Hematopoietic multipotent progenitor cell treated with erythropoietin and hydrocortisone succinate and interleukin-3 and kit ligand, for 15 days (in vitro differentiated cells): ENCODE measurements around the gene FGFBP1.

Source experiments
- DNase-seq: peaks from one replicate; pipeline ENCODE4 v3.0.0-alpha.2; 2015; ENCODE audit warnings: low spot score

Gene FGFBP1

DNA sequence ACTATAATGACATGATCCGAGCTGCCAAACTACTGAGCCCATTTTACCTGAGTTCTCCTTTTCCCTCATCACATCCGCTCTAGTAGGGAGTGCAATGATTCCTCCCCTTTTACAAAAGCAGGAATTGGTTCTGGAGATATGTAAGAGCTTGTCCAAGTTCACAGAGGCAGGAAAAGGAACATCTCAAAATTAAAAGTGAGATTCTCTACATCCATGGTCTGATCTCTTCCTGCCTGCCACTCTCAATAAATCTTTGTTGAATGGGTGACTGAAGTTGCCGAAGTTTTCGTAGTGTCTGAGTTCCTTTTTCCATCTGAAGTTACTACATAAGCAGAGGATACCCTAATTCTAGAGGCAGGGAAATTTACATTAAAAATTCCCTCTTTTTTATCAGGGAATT lies at the start of gene FGFBP1:
Gene FGFBP1 (minus strand): TSS at position 101 of the 400 bp plus-strand sequence. CDS start 2,108 bp downstream, outside the sequence.
- DNase-seq = no peak

DNA sequence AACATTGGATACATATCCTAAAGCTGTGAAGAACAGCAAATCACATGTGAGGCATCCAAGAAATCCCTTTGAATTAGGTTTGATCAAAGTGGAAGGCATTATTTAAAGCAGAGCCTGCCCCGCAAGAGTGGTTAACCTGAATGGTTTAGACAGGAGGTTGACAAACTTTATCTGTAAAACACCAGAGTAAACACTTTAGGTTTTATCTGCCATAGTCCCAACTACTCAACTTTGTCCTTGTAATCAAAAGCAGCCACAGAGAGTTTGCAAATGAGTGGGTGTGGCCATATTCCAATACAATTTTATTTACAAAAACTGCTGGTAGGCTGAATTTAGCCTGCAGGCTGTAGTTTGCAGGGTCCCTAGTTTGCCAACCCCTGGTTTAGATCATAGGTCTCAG lies 49.7 kb upstream of the FGFBP1 start:
- no peak for DNase-seq

DNA sequence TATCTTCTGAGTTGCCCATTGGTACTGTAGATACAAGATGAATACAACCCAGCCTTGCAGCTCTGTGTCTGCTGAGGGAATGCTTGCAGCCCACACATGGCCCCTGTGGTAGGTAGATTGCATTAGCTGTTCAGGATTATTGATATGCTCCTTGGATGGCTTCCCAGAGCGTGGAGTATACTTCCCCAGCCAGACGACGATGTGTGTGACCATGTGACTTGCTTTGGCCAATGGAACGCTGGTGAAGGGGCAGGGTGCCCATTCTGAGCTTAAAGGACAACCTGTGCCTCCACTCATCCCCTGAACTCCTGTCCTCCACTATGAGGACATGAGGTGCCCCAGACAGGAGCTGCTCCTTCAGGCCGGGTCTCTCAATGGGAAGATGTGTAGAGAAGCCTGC lies 48.4 kb upstream of the FGFBP1 start:
- no peak for DNase-seq

DNA sequence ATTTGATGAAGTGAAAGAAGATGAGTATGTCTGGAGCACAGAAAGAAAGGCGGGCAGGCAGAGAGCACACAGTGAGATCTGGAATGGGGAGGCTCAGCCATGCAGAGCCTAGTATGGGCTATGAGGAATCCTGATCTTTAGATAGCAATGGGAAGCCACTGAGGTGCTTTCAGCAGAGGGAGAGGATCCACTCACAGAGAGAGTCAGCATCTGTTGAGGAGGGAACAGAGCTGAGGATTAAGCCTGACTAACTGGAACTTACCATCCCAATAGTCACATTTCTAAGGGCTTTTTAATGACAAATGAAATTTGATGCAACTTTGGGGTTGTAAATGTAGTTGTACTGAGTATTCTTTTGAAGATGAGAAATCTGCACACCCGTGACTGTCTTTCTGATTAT lies 45.1 kb upstream of the FGFBP1 start:
- no peak for DNase-seq

DNA sequence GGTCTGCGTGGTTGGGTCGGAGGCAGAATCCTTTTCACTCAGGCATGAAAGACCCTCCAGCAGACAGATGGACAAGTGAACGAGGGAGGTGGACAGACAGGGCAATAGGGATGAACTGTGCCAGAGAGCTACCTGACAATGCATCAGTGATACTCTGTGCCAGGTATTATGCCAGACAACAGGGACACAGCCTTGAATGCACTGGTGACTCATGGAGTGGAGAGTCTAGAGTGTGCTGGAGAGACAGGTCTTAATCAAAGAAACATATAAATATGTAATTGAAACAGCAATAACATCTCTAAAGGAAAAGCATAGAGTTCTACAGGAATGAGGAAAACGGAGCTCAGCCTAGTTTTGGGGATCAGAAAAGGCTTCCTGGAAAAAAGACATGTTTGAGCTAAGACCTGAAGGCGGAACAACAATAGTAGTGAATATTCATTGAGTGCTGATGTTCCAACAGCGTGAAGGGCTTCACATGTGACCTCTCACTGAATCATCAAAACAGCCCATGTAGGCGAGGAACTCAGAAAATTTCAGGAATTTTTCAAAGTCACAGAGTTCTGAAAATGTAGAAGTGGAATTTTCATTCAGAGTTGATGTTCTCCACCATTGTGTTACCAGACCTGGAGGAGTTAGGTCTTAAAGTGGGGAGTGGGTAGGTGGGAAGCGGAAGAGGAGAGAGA lies 44.4 kb upstream of the FGFBP1 start:
- no peak for DNase-seq

DNA sequence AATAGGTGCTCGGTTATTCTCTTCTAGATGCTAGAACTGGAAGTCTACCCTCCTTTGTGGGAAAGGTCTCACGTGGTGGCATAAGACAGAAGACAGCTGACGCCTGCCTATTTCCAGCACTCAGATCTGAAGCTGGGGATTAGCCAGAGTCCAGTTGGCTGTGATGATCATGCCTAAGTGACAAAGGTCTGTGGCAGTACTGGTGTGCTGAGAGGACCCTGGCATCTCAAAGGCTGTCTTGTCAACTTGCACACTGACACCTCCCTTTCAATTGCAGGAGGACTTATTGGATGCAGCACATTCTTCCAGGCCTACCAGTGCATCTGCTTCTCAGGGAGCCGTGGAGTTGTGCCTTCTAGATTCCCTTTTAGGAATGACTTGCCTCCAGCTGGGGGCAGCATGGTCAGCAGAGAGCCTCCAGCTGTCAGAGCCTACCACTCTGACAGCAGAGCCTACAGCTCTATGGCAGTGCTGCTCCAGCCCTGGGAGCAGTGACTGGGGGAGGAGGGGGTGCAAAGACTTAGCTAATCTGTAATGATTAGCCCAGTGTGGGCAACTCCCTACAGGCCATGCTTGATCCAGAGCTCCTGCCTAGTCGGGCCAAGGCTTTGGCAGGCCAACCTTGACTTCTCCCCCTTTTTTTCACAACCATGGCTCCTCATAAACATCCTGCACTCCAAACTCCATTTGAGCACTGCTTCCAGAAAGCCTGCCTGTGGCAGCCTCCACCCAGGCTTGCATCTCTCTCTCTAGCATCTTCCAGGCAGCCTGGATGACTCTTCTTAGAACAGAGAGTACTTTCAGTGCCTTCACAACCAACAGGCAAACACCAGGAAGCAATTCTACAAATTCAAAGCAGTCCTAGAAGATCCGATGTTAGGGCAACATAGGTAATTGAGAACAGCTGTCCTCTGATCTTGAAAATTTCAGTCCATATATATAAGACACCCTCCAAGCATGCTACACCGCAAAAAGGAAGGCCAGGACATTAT lies 38.2 kb upstream of the FGFBP1 start:
- no peak for DNase-seq

DNA sequence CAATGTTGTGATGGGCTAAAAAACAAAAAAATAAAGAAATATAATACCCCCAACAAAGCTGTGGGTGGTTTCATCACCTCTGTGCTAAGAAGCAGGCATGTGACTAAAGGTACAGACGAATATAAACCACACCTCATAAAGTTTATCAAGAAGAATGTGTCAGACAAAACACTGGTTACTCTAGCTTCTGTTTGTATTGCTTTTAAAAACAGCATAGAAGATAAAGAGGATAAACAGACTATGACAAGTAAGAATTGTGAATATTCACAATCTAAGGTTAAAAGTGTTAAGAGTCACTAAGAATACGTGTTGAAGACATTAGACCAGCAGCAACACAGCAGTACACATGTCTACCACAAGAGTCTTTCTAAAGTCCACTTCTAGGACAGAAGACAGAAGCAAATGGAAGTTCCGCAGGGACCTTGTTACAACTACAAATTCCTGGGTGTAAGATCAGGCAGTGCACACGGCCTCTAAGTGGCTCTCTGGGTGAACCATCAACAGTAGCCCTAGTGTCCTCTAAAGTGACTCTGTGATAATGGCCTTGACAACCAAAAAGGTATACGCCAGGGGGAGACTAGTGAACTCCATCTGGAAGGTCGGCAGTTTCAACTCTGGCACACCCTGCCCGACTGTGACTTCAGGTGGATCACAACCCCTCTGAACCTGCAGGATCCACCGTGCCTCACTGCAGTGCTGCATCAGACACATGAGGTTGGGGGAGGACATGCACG lies 32.7 kb upstream of the FGFBP1 start:
- no peak for DNase-seq

DNA sequence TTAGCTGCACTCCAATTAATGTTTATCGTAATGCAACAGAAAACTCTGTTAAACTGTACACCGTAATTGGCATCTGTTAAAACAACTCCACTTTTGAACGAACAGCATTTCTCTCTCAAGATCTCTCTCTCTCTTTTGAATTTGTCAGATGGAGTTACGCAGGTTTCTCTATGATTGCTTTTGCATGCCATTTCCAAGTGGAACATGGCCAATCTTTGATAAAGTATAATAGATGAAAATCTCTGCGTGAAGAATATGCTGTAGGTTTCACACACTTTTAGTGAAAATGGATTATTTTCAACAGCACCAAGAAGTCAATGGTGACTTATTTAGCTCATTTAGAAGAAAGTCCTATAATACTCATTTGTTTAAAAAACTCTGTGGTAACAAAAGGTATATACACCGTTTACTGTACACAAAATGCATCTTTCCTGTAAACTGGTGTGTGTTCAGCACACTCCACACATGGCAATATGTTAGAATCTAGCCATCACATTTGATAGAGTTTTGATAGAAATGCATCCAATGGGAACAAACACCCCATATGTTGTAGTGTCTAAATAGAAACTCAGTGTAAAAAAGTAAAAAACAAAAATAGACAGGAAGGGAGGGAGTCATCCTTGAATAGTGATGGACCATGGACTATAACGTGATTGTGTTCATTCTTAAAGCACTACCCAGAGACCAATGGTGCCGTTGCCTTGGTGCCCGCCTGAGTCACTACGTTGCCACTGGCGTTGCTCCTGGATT lies 30.2 kb upstream of the FGFBP1 start:
- DNase-seq = no peak

DNA sequence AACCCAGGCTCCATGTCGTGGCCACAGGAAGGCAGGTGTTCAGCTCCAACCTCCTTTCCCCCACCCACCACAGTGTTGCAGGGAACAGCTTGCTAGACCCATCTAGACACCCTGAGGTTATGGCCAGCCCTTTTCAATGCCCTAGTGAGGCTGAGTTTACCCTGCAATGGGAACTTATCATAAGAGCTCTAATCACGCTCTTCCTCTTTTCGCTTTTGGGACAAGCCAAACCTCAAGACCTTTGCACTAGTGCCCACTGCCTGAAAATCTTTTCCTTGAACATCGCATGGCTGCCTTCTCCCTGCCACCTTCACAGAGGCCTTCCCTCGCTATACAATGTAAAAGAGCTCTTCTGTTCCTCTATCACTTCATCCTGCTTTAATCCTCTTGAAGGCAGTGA lies 26.8 kb upstream of the FGFBP1 start:
- no peak for DNase-seq

DNA sequence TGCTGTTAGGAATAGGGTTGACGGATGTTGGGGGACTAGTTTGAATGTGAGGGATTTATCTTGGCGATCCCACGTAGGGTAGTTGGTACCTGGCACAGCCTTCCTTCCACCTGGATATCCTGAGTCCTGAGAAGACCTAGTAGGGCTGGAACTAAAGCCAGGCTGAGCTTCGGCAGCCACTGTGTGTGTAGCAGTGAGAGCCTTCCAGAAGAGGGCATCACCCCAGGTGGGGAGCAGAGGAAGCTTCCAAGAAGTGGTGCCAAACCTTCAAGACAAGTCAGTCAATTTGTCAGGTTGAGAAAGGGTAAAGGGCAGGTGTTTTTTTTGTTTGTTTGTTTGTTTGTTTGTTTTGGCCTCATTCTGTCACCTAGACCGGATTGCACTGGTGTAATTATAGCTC lies 25.6 kb upstream of the FGFBP1 start:
- DNase-seq = no peak

DNA sequence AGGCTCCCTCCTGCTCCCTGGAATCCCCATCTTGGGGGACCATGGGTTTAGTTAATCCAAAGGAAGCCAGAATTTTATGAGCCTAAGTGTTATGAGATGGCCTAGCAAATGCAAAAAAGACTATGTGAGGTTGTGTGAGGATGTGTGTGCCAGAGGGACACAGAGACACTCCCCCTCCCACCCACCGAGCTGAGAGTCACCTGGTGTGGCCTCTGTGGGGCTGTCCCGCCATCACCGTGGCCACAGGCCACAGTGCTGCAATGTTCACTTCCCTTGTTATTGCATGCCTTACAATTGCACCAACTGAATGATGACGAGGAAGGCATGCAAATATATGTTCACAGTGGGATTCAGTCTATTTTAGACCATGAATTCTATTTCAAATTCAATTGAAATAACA lies 25.0 kb upstream of the FGFBP1 start:
- DNase-seq = no peak

DNA sequence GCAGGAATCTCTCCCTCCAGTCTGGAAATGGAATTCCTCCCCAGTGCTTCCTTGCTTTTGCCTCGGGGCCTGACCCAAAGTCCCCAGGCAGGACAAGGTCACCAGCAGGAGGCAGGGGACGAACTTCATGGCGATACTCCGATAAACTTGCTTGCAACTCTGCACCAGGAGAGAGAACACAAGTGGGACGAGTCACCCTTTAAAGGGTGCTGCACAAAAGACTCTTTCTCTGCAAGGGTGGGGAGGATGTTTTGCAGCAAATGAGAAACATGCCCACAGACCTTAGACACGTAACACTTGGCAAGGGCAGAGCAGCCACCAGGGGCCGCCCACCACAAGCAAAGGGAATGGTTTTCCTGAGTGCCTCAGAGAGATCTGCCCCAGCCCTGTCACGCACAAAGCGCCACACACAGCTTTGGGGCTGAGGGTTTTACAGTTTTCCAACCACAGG lies 24.5 kb upstream of the FGFBP1 start, which contains the start of gene FGFBP2:
Gene FGFBP2 (minus strand): TSS at position 175 of the 451 bp plus-strand sequence. CDS start 46 bp downstream, at position 129.
- no peak for DNase-seq

DNA sequence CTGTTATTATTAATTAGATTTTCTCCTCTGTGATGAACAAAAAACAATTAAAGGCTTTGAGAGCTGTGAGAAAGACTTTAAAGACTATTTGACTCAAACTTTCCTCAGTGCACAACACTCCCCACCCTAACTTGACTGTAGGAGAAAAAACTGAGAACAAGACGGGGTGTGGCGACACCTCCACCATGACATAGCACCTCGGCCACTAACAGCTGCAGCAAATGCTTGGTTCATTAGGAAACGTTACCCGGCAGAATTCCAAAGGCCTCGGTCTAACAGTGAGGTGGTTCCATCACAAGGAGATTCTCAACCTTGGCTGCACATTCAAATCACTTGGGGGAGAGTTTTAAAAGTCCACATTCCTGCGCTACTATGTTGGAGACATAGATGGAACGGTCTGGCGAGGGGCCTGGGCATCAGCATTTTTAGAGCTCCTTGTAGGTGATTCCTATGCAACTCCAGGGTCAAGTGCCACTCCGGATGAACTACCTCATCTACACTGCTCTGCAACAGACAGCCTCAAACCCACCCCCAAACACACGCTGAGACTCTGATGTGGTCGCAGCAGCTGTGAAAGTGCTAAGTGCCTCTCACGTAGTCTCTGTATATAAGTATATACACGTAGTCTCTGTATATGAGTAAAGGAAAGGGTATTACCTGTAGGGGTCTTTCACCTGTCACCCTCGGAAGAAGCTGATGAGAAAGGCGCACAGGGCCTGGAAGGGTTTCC lies 23.4 kb upstream of the FGFBP1 start:
- no peak for DNase-seq

DNA sequence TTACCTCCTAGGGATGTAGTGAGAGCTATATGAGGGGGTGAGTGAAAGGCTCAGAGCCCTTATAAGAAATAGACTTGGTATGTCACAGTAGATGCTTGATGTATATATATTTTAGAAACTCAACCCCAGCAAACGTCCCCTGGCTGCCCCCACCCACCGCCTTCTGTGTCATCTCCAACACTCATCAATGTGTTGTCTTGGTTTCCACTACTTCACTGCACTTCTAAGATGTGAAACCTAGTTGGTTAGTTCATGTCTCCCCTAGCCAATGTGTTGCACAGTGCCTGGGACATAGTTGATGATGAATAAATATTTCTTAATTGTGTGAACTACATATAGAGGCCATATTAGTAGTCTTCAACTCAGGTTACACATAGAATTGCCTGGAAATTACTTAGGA lies 20.0 kb upstream of the FGFBP1 start:
- no peak for DNase-seq

DNA sequence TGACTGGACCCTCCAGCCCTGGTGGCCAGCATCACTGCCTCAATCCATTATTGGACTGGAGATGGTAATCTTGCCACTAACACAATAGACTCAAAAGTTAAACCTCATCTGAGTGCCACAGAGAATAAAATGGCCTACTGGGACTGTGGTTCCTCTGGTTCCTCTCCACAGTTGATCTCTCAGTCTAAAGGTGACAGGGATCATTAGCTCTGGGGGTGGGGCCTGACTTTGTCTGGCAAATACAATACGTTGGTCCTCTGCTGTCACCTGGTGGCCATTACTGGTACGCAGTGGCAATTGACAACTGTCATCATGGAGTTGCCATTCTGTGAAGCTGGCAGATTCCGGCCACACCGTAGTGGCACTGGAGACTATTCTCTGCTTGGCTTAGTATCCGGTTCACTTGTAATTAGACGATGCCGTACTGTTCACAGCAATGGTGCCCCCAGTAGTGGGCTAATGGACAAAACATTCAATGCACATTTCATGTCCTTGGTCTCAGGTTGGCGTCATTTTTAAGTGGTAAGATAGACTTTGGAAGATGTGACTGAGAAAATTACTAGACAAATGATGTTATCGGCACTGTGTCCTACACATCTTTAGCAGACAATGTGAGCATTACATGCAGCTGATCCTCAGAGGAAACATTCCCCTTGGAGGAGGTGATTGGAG lies 17.8 kb upstream of the FGFBP1 start:
- peak; percentile 23 for DNase-seq

DNA sequence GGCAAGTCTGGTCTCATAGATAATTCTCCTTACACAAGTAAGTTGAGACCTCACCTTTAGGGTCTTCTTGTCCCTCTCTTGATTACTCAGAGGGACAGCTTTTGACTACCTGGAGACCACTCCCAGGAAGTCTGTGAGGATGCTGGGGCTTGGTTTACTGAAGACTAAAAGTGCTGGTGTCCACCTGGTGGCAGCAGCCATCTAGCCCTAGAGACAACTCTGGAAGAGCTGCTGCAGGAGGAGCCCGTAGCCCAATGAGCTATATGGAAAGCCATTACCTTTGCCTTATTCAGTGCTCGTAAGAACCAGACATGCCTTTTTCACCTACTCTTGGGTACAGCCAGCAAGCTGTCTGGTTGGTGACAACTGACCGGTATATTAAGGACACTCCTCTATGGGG lies 17.1 kb upstream of the FGFBP1 start:
- no peak for DNase-seq

DNA sequence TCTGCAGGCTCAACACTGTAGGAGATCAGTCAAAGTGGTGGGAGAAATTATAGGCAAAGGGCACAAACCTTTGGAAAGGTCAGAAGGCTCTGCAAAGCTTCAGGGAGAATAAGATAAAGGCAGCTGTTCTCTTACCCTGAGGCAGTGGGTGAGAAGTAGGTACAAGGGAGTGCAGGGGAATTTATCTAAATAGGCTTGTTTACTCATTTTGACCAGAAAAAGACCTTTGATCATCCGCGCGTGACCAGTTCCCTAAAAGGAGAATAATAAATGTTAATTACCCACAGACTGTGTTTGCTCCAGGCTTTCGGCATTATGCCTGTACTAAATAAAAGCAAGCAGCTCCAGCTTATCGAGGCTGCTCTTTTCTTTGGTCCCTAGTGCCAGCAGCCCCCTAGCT lies 15.1 kb upstream of the FGFBP1 start:
- no peak for DNase-seq

DNA sequence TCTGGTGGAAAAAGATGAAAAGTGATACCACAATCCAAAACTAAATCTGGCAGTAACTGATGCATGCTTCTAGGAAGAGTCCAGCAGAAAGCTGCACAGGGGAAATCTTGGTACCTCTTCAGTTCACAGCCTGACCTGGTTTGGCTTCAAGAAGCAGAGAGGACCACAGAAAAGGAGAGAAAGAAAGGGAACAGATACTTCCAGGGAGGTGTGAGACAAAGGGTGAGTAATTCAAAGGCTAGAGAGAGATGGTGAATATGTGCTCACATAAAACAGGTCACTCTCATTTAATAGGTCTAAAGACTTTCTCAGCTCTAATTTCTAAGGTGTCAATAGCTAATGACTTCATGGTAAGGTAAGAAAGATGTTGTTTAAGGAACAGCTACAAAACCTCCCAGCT lies 13.2 kb upstream of the FGFBP1 start:
- DNase-seq = no peak

DNA sequence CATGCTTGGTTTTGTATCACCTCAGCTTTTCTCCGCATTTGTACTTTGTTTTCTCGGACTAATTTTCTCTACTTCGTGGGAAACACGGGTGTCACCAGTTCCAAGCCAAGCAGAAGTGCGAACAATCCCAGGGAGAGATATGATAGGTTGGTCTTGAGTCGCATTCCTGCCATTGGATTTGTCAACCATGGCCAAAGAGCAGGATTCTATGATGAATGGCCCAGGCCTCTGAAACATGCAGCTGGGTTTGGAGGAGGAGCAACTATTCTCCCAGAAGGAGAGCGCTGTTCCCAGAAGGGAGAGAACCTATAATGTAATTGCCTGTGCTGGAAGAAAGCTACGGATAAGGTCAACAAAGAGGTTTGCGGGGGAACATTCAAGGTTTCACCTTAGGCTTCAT lies 10.3 kb upstream of the FGFBP1 start:
- DNase-seq = no peak

DNA sequence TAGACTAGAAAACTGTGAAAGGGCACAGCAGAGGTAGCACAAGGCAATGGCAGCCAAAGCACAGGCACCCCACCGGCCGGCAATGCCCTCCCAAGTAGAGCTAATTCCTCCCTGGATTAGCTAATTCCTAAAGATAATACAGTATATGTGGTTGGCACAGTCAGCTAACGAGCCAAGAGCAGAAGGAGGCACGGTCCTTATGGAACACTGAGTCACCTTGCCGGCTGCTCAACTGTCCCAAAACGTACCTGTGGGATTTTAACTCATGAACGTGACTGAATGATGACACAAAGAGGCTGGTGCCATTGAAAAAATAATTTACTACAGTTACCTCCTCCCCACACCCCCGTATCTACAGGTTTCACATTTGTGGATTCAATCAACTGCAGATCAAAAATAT lies 9.1 kb upstream of the FGFBP1 start:
- no peak for DNase-seq
